WERI-Rb-1 (cell line): ENCODE measurements around the gene DRC3.

Experiments used
- DNase-seq: peaks from one replicate; pipeline ENCODE4 v3.0.0-alpha.2; 2020
- H3K27ac ChIP-seq: fragments of 250-450 bp; sonication (Bioruptor Pico); 2 replicates; pipeline ENCODE4 v1.5.1; 2020; ENCODE audit warnings: mild to moderate bottlenecking, moderate library complexity
- H3K27me3 ChIP-seq: fragments of 250-450 bp; sonication (Bioruptor Pico); 2 replicates; pipeline ENCODE4 v1.5.1; 2021; ENCODE audit warnings: mild to moderate bottlenecking, low read depth, moderate library complexity; ENCODE audit not compliant: insufficient read depth, severe bottlenecking
- H3K36me3 ChIP-seq: fragments of 250-450 bp; sonication (Bioruptor Pico); 2 replicates; pipeline ENCODE4 v1.5.1; 2020; ENCODE audit warnings: mild to moderate bottlenecking, moderate library complexity
- H3K4me3 ChIP-seq: 2 replicates; pipeline ENCODE4 v1.5.1; 2011; ENCODE audit warnings: low read depth, mild to moderate bottlenecking, control low read depth, low read length
- H3K9me3 ChIP-seq: fragments of 250-450 bp; sonication (Bioruptor Pico); 2 replicates; pipeline ENCODE4 v1.5.1; 2021; ENCODE audit warnings: mild to moderate bottlenecking, moderate library complexity; ENCODE audit not compliant: severe bottlenecking
- CTCF ChIP-seq: IDR thresholded peaks from 2 replicates; pipeline ENCODE4 v1.5.1; 2011; ENCODE audit warnings: low read depth, mild to moderate bottlenecking, control low read depth, inconsistent platforms, low read length

The DRC3 gene

GRCh38 chr17:17972126-17972951, at the start of gene DRC3, which contains the start of gene TOM1L2:
TSS of gene DRC3 (plus strand) at chr17:17972862. CDS start at chr17:17977599, 4,737 bp downstream.
TSS of gene TOM1L2 (minus strand) at chr17:17972400. CDS start at chr17:17972313, 87 bp downstream.
- no peaks in the 10 kb centered on the region for H3K9me3 ChIP-seq
- H3K4me3 ChIP-seq: peak within 1 kb of the TSS; percentile 76
- DNase-seq: peak; percentile 100
- no peaks in the 10 kb centered on the region for H3K36me3 ChIP-seq
- no peaks in the 10 kb centered on the region for H3K27me3 ChIP-seq
- peak within 1 kb of the TSS; percentile 20; the same call in 1 of the 2 replicates for H3K27ac ChIP-seq
- TF ChIP-seq CTCF: no peak

GRCh38 chr17:17924131-17924856, 48.4 kb upstream of the DRC3 start:
- H3K27me3 ChIP-seq: no peaks in the 10 kb centered on the region
- TF ChIP-seq CTCF: no peak
- H3K4me3 ChIP-seq: no peak overlapping the region
- H3K27ac ChIP-seq: no peak overlapping the region
- no peak for DNase-seq
- no peaks in the 10 kb centered on the region for H3K9me3 ChIP-seq
- no peaks in the 10 kb centered on the region for H3K36me3 ChIP-seq

DNA sequence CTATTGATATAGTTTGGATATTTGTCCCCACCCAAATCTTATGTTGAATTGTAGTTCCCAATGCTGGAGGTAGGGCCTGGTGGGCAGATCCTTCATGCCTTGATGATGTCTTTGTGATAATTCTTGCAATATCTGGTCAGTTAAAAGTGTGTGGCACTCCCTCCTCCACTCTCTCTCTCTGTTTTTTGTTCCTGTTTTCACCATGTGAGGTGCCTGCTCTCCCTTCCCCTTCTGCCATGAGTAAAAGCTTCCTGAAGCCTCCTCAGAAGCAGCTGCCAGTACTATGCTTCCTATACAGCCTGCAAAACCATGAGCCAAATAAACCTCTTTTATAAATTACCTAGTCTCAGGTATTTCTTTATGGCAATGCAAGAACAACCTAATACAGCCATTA, 47.8 kb upstream of the DRC3 start:
- no peaks in the 10 kb centered on the region for H3K36me3 ChIP-seq
- TF ChIP-seq CTCF: no peak
- H3K9me3 ChIP-seq: no peaks in the 10 kb centered on the region
- H3K4me3 ChIP-seq: no peak overlapping the region
- no peaks in the 10 kb centered on the region for H3K27me3 ChIP-seq
- no peak for DNase-seq
- no peak overlapping the region for H3K27ac ChIP-seq

DNA sequence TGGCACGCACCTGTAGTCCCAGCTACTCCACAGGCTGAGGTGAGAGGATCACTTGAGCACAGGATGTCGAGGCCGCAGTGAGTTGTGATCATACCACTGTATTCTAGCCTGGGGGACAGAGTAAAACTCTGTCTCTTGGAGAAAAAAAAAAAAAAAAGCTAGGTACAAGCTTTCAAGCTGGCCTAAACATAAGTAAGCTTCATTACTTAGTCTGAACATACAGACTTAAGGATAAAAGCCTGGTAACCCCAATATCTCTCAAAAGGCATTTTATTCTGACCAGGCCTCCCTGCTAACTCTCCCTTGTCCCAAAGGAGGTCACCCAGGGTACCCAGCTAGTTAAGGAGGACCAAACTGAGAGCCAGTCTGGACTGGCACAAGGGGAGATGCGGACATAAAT, 46.6 kb upstream of the DRC3 start:
- no peak overlapping the region for H3K27ac ChIP-seq
- DNase-seq: no peak
- TF ChIP-seq CTCF: no peak
- H3K9me3 ChIP-seq: no peaks in the 10 kb centered on the region
- no peaks in the 10 kb centered on the region for H3K36me3 ChIP-seq
- no peak overlapping the region for H3K4me3 ChIP-seq
- no peaks in the 10 kb centered on the region for H3K27me3 ChIP-seq

GRCh38 chr17:17926840-17927449, 45.7 kb upstream of the DRC3 start:
- no peak overlapping the region for H3K4me3 ChIP-seq
- no peaks in the 10 kb centered on the region for H3K9me3 ChIP-seq
- no peak overlapping the region for H3K27ac ChIP-seq
- TF ChIP-seq CTCF: no peak
- H3K27me3 ChIP-seq: no peaks in the 10 kb centered on the region
- H3K36me3 ChIP-seq: no peaks in the 10 kb centered on the region
- DNase-seq: no peak
